Measurements from ENCODE around the gene TDRD12. TPM values are rescaled to one million over a fixed set of nuclear protein-coding genes. Genes with fewer than 3 reads are reported as not detected.

TDRD12 gene, protein sequence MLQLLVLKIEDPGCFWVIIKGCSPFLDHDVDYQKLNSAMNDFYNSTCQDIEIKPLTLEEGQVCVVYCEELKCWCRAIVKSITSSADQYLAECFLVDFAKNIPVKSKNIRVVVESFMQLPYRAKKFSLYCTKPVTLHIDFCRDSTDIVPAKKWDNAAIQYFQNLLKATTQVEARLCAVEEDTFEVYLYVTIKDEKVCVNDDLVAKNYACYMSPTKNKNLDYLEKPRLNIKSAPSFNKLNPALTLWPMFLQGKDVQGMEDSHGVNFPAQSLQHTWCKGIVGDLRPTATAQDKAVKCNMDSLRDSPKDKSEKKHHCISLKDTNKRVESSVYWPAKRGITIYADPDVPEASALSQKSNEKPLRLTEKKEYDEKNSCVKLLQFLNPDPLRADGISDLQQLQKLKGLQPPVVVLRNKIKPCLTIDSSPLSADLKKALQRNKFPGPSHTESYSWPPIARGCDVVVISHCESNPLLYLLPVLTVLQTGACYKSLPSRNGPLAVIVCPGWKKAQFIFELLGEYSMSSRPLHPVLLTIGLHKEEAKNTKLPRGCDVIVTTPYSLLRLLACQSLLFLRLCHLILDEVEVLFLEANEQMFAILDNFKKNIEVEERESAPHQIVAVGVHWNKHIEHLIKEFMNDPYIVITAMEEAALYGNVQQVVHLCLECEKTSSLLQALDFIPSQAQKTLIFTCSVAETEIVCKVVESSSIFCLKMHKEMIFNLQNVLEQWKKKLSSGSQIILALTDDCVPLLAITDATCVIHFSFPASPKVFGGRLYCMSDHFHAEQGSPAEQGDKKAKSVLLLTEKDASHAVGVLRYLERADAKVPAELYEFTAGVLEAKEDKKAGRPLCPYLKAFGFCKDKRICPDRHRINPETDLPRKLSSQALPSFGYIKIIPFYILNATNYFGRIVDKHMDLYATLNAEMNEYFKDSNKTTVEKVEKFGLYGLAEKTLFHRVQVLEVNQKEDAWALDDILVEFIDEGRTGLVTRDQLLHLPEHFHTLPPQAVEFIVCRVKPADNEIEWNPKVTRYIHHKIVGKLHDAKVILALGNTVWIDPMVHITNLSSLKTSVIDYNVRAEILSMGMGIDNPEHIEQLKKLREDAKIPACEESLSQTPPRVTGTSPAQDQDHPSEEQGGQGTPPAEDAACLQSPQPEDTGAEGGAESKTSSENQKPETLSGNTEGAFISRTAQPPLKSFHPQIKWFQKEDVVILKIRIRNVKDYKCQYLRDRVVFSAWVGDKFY (N-terminal part only)
- 0.17 and 0.42 TPM in 2 replicates for total RNA-seq

DNA sequence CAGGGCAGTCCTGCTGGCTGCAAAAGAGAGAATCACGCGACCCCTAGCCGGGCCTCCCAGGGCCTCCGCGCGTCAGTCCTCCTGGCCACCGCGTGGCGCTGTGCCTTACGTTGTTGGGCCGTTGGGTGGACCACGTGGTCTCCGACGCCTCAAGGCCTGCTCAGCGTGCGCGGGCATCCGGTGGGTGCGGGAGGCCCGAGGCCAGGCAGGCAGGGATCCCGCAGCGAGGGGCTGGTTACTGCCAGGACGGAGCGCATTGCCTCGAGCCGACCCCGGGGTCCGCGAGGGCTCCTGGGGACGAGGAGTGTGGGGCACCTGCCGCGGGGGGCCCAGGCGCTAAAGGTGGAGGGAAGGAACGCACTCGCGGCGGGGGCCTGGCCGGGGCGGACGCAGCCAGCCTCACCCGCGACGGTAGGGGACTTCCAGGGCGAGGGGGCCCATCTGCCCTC, at the start of gene TDRD12:
TSS of gene TDRD12 (plus strand) at position 157 of the 449 bp plus-strand sequence. CDS start 306 bp downstream, outside the sequence.
- intact Hi-C loops (cut with micrococcal nuclease) = no loop called here

DNA sequence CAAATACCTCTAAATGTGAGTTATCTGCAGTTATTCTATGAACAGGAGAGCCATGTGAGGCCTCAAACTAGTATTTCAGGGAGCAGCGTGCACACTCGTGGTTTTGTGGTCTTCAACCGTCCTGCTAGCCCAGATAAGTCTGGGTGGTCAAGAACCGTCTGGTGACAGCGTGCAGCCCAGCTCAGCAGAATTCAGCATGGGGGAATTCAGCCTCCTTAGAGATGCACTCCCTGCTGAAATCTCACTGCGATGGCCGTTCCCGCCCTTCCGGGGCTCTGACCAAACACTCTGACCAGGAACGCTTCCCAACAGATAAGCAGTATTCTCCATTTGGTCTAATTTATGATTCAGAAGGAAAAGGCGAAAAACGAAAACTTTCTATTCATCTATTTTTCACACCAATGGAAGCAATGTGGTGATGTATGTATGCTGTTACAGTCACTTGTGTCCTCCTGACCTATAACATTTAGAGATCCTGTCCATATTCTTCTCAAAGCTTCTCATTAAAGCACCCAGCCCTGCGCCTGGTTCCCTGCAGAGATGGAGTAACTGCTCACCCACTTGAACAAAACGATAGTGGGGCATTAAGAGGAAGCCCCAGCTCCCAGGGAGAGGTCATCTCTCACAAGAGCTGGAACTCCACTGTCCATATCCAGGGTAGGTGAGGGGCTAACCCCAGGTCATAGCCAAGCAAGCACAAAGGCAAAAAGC, 47.5 kb upstream of the TDRD12 start:
- intact Hi-C loops (cut with micrococcal nuclease) = no loop called here

DNA sequence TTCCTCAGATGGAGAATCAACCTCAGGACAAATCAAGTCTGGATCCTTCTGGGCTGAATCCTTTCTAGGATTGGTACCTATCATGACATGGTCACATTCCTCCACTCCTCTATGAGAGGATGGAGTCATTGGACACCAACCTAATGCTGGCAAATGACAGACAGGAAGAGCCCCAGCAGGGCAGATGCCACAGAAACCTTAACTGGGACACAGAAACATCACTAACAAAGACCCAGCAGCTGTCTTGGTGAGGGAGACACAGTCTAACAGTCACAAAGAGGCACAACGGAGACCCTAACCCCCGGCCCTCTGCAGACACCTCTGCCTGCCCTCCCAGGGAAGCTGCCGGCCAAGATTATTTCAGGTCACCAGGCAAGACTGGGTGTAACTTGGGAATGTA, 46.7 kb upstream of the TDRD12 start:
- intact Hi-C loops (cut with micrococcal nuclease) = no loop called here

DNA sequence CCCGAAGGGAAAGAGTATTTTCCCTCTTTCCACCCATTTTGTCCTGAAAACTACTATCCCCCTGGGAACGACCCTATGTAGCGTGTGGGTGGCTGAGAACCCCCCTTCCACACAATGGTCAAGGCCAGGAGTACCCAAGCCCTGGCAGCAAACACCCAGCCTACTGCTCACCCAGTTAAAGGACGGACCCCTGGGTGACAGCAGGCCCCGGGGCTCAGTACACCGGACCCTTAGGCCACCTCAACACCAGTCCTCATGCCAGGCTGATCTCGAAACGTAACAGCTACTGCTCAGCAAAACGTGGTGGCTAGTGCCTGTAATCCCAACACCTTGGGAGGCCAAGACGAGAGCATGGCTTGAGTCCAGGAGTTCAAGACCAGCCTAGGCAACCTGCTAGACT, 46.0 kb upstream of the TDRD12 start:
- intact Hi-C loops (cut with micrococcal nuclease) = no loop called here

DNA sequence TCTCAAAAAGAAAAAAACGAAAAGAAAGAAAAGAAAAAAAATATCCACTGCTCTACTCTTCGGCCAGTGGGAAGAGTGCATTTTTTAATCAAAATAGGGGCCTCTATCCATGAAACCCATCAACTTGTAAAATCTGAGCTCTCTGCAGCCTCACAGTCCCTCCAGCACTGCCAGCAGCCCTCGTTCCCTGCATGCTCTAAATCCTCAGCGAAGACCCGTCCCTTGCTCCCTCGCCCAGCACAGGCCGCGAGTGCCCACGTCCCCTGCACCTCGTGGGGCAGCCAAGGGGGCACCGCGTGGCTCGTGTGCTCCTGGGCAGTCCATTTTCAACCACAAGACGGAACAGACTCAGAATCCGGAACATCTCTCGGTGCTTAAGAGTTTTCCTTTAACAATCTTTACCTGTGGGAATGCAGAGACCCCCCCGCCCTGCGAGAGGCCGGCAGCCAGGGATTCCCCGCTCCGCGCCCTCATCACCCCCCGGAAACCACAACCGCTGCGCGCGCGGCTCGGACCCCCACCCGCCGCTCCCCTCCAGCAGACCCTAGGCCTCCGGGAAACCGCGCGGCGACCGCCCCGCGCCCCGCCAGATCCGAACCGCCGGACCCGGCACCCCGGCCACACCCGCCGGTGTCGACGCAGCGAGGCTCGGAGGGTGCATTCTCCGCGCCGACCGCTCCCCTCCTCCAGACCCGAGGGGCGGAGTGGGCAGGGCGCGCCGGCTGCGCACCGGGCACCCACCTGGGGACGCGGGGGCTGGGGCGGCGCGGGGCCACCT, 45.2 kb upstream of the TDRD12 start:
- intact Hi-C loops (cut with micrococcal nuclease) = loop anchor here (2.0 kb wide), 1 partner anchor 76 kb away; no protein-coding TSS in a partner anchor

DNA sequence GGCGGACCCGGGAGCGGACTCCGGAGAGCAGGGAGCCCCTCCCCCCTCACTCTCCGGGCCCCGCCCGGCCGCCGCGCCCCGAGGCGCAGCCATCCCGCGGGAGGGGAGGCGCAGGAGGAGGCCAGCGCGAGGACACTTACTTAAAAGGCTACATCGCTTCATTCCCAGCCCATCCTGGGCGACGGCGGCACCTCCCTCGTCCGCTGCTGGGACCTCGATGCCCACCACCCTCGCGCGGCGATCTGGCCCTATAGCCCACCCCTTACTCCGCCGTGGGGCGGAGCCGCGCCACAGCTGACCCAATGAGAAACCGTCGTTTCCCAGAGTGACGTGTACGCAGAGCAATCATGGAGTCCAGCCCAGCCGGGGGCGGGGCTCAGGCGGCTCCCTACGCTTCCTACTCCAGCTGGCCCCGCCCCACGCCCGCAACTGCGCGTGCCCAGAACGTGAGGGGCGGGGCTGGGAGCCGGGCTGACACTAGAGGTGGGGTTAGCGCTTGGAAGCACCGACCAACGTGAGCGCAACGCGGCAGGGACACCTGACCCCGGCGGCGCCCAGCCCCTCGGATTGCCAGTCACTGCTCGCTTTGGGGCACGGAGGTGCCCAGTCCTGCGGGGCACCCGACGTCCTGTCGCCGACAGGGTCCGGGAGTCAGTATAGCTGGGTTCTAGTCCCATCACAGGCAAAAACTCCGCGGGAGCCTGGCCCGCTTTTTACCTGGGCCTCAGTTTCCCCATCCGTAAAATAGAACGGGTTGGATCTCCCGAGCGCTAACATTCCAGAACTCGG, 44.4 kb upstream of the TDRD12 start, which contains the start of gene ANKRD27:
TSS of gene ANKRD27 (minus strand) at position 250 of the 789 bp plus-strand sequence. CDS start 16,165 bp downstream, outside the sequence.
- intact Hi-C loops (cut with micrococcal nuclease) = loop anchor here (1.0 to 2.0 kb wide), 13 partner anchors 16 to 1496 kb away; partner anchors contain the start of genes CEBPG, DPY19L3, FAAP24 and GPATCH1

DNA sequence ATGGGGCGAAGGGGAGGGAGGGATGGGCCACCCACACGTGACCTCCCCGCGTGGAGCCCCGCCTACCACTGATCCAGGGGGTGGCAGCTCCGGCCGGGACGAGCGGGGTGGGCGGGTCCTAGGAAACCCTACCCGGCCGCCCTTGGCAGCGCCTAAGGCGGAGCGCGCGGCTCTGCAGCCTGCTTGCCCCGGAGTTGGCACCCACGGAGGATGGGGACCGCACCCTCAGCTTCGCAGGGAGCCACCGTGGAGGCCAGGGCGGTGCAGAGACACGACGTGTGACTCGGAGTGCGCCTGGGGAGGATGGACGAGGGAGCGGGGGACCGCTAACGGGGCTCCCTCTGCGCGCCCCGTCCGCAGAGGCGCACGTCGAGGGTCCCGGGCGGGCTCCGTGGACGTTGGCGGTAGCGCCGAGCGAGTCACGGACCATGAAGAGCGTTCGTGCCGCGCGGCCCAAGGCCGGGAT, 43.8 kb upstream of the TDRD12 start, which contains the start of gene RGS9BP:
TSS of gene RGS9BP (plus strand) at position 129 of the 466 bp plus-strand sequence. CDS start 416 bp downstream, outside the sequence.
- intact Hi-C loops (cut with micrococcal nuclease) = loop anchor here (1.0 to 2.0 kb wide), 13 partner anchors 16 to 1496 kb away; partner anchors contain the start of genes CEBPG, DPY19L3, FAAP24 and GPATCH1

DNA sequence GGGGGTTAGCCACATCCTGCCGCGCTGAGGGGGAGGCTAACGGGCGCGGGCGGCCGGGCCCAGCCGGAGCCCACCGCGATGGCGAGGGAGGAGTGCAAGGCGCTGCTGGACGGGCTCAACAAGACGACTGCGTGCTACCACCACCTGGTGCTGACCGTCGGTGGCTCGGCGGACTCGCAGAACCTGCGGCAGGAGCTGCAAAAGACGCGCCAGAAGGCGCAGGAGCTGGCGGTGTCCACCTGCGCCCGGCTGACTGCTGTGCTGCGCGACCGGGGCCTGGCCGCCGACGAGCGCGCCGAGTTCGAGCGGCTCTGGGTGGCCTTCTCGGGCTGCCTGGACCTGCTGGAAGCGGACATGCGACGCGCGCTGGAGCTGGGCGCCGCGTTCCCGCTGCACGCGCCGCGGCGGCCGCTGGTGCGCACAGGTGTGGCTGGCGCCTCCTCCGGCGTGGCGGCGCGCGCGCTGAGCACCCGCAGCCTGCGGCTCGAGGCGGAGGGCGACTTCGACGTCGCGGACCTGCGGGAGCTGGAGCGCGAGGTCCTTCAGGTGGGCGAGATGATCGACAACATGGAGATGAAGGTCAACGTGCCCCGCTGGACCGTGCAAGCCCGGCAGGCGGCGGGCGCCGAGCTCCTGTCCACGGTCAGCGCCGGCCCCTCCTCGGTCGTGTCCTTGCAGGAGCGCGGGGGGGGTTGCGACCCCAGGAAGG, 43.2 kb upstream of the TDRD12 start:
- intact Hi-C loops (cut with micrococcal nuclease) = no loop called here

DNA sequence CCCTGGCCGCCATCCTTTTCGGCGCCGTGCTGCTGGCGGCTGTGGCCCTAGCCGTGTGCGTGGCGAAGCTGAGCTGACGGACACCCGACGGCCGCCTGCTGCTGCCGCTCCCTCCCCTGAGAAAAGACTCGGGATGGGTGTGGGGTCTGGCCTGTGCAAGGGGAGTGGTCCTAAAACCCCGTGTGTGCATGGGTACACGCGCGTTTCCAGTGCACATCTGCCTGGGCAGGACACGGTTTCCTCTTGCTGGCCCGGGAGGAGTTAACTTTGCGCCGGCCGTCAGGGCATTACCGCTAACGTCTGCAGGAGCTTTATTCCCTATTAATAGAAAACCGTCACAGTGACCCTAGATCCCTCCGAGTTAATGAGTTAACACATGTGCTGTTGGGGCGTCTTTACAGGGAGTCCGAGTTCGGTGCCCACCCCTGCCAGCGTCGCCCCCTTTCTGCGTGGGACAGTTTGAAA, 42.6 kb upstream of the TDRD12 start:
- intact Hi-C loops (cut with micrococcal nuclease) = no loop called here

DNA sequence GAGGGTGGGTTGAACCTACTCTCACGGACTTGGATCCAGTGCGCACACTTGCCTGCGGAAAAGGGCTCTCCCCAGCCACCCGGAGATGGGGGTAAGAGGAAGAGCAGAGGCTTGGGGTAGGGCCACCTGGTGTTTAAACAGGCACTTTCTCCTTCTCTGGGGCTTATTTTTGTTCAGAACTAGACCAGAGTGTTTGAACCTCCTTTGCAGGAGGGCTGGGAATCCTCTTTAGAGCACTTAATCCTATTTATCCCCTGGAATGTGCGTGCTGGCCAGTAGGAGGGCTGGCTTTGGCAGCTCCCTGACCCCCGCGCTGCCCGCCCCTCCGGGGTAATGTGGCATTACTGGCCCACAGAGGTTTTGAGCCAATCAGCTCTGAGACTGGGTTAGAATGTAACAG, 41.9 kb upstream of the TDRD12 start:
- intact Hi-C loops (cut with micrococcal nuclease) = no loop called here

DNA sequence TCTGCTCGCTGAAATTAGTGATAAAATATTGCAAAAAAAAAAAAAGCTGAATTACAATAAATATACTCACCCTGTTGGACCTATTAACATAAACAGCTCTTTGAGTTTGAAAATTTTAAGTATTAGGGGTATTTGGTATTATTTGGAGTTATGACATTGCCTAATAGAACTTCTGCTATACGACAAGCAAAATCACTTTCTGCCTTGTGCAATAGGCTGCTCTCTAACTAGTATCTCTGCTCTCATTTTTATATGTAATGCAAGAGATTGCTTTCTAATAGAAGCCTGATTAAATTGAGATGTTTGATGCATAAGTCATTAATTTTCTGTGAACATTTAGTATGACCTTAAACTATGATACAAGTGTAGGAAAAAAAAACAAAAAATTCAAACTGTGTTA, 38.6 kb upstream of the TDRD12 start:
- intact Hi-C loops (cut with micrococcal nuclease) = no loop called here

DNA sequence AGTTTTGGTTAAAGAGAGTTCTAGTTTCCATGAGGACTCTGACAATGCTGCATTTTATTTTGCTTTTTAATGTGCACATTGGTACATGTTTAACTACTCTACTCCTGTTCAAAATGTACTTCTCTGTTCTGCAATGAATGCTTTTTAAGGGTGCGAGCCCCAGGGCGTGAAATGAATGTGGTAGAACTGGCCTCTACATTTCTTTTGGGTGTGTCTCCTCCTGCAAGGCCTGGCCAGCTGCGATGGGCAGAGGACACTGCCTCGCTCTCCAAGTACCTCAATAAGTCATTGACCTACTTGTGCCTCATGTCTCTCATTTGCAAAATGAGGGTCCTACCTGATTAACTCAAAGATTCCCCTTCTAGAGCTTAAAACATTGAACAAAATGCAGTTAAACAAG, 37.2 kb upstream of the TDRD12 start:
- intact Hi-C loops (cut with micrococcal nuclease) = no loop called here

DNA sequence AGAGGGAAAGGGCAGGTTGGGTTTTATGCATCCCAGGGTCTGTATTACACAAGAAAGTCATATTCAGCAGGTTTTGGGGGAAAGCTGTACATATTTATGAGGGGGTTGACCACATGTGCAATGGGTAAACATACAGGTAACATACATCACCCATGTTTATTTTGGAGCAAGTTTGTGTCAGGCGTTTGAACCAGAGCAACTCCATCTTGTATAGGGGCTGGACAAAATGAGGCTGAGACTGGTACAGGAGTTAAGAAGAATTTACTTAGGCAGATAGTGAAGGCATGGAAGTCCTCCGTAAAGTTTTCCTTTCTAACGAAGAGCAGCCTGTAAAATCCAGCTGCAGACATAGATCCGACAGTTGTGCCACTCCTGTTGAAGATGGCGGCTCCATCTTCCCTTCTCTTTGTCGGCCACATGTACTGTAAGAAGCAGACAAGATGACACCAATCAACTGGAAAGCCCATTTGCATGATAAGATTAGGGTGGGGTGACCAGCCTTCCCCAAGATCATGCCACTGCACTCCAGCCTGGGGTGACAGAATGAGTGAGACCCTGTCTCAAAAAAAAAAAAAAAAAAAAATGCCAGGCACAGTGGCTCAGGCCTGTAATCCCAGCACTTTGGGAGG, 32.6 kb upstream of the TDRD12 start:
- intact Hi-C loops (cut with micrococcal nuclease) = no loop called here

DNA sequence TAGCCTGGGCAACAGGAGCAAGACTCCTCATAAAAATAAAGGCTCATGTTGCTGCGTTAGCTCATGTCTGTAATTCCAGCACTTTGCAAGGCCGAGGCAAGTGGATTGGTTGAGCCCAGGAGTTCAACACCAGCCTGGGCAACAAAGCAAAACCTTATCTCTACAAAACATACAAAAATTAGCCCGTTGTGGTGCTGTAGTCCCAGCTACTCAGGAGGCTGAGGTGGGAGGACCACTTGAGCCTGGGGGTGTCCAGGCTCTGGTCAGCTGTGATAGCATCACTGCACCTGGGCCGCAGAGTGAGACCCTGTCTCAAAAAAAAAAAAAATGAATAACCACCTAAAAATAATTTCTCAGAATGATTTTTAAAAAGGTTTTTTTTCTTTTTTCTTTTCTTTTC, 31.9 kb upstream of the TDRD12 start:
- intact Hi-C loops (cut with micrococcal nuclease) = no loop called here

DNA sequence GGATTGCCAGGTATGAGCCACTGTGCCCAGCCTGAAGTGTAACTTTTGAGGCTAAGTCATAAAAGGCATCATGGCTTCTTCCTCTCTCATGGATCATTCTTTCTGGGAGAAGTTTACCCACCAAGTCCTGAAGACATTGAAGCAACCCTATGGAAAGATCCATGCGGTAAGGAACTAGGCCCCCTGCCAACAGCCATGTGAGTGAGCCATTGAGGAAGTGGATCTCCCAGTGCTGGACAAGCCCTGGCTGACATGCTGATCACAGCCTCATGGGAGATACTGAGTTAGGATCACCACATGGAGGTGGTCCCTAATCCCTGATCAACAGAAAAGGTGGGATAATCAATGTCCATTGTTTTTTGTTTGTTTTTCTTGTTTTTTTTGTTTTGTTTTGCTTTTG, 31.3 kb upstream of the TDRD12 start:
- intact Hi-C loops (cut with micrococcal nuclease) = no loop called here

DNA sequence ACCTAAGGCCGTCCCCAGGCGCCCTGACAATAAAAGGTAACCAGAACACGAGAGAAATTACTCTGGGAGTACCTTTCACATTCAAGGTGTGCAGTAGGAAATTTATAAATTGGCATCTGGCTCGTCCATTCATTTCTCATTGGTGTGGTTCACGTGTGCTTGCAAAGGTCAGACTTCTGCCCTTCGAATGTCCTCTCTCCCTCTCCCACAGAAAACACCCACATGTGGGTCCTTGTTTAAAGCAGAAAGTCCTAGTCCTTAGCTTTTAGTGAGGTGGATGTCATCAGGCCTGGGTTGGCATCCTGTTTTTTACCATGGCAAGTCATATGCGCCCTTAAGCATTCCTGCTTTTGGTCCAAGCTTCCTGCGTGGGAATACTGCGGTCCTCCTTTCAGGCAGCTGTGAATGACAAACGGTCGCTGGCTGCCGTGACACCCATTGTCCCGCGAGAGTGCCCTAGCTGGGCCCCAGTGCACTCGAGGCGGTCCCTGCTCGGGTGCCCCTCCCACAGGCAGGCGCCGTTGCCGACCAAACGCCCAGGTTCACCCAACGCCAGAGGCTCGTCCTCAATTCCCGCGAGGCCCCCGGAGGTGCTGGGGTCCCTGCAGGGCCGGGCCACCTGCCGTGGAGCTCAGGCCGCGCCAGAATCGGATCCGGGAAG, 28.1 kb upstream of the TDRD12 start, which contains the start of gene NUDT19:
TSS of gene NUDT19 (plus strand) at position 531 of the 661 bp plus-strand sequence. CDS start 140 bp downstream, outside the sequence.
- intact Hi-C loops (cut with micrococcal nuclease) = loop anchor here (1.0 to 5.0 kb wide), 8 partner anchors 16 to 681 kb away; partner anchors contain the start of genes ANKRD27, CEBPG, DPY19L3 and FAAP24

All from T-helper 1 cell treated with Interleukin-12 subunit alpha and Interleukin-12 subunit beta and Interleukin-4 antibody, amounts not matched to agents 30 ng/mL and 1 ng/mL, for 36 hours (primary cell).